IMR-90 (cell line): ENCODE measurements around the gene RAB34. TPM values are rescaled to one million over a fixed set of nuclear protein-coding genes. Genes with fewer than 3 reads are reported as not detected.

Experiments used
- ATAC-seq: fragments of 200-7000 bp; cut with Tn5 transposase; 2 replicates; pipeline ENCODE4 v1.9.1; 2020; ENCODE audit warnings: low read depth, mild to moderate bottlenecking, moderate library complexity
- BruUV-seq: library from RNA; stranded (reverse); fragments of 400-500 nt; replicated peaks from 2 replicates; lab custom pipeline; 2021; lab: Mats Ljungman, UMichigan
- CTCF ChIA-PET: fragments of 300-600 bp; formaldehyde crosslinking; extraction: SDS; loops from one replicate; lab custom pipeline; 2021; ENCODE audit warnings: antibody characterized with exemption; lab: Yijun Ruan, JAX
- POLR2A ChIA-PET: fragments of 300-600 bp; sonication (Branson Sonifier 250); formaldehyde crosslinking; loops from one replicate; lab custom pipeline; 2022; ENCODE audit warnings: antibody characterized with exemption; ENCODE audit not compliant: unreplicated experiment; lab: Charles Lee
- DNase-seq: peaks from one replicate; pipeline ENCODE4 v3.0.0; 2013
- H2AFZ ChIP-seq: replicated peaks from 2 replicates; pipeline ENCODE3; 2013; ENCODE audit warnings: low read length, mild to moderate bottlenecking; ENCODE audit not compliant: poor library complexity
- H2AK5ac ChIP-seq: 2 replicates; pipeline ENCODE4 v1.6.1; 2013; ENCODE audit warnings: low read depth, low read length, inconsistent platforms
- H2AK9ac ChIP-seq: replicated peaks from 2 replicates; pipeline ENCODE3; 2013; ENCODE audit warnings: mild to moderate bottlenecking, low read depth, low read length, moderate library complexity; ENCODE audit not compliant: poor library complexity
- H2BK120ac ChIP-seq: 2 replicates; pipeline ENCODE4 v1.6.1; 2013; ENCODE audit warnings: low read depth, low read length, inconsistent platforms
- H2BK15ac ChIP-seq: 3 replicates; pipeline ENCODE4 v1.6.1; 2013; ENCODE audit warnings: low read depth, low read length, inconsistent platforms
- H2BK20ac ChIP-seq: 2 replicates; pipeline ENCODE4 v1.6.1; 2013; ENCODE audit warnings: low read depth, mild to moderate bottlenecking, inconsistent platforms, low read length, moderate library complexity
- H2BK5ac ChIP-seq: 2 replicates; pipeline ENCODE4 v1.6.1; 2013; ENCODE audit warnings: mild to moderate bottlenecking, low read depth, low read length, inconsistent platforms; ENCODE audit not compliant: poor library complexity, severe bottlenecking
- H3K14ac ChIP-seq: replicated peaks from 2 replicates; pipeline ENCODE4 v1.6.1; 2013; ENCODE audit warnings: low read depth, low read length, inconsistent platforms
- H3K18ac ChIP-seq: 2 replicates; pipeline ENCODE4 v1.6.1; 2013; ENCODE audit warnings: low read depth, low read length, control low read depth
- H3K23ac ChIP-seq: 2 replicates; pipeline ENCODE4 v1.6.1; 2013; ENCODE audit warnings: low read depth, low read length, inconsistent platforms
- H3K27ac ChIP-seq: 2 replicates; pipeline ENCODE4 v1.5.1; 2013; ENCODE audit warnings: mild to moderate bottlenecking, control low read depth, low read length; ENCODE audit not compliant: insufficient read depth
- H3K27me3 ChIP-seq: 2 replicates; pipeline ENCODE4 v1.6.1; 2013; ENCODE audit warnings: low read length; ENCODE audit not compliant: control insufficient read depth, insufficient read depth
- H3K36me3 ChIP-seq: 2 replicates; pipeline ENCODE4 v1.6.1; 2013; ENCODE audit warnings: low read length, mixed read lengths; ENCODE audit not compliant: control insufficient read depth, insufficient read depth
- H3K4ac ChIP-seq: 2 replicates; pipeline ENCODE4 v1.6.1; 2013; ENCODE audit warnings: low read depth, low read length, inconsistent platforms
- H3K4me1 ChIP-seq: 2 replicates; pipeline ENCODE4 v1.6.1; 2013; ENCODE audit warnings: low read length, mixed read lengths; ENCODE audit not compliant: control insufficient read depth, insufficient read depth
- H3K4me2 ChIP-seq: 2 replicates; pipeline ENCODE4 v1.6.1; 2013; ENCODE audit warnings: low read depth, mild to moderate bottlenecking, control low read depth, low read length, moderate library complexity
- H3K4me3 ChIP-seq: 2 replicates; pipeline ENCODE4 v1.5.1; 2013; ENCODE audit warnings: low read depth, mild to moderate bottlenecking, control low read depth, low read length, moderate library complexity; ENCODE audit not compliant: insufficient read depth
- H3K56ac ChIP-seq: 2 replicates; pipeline ENCODE4 v1.6.1; 2013; ENCODE audit warnings: low read length, inconsistent platforms; ENCODE audit not compliant: insufficient read depth; ENCODE audit errors: extremely low read depth
- H3K79me1 ChIP-seq, 2 experiments: 2 replicates each; pipeline ENCODE4 v1.6.1; 2013; ENCODE audit warnings: low read length in 2 of 2, inconsistent platforms in 1 of 2, low read depth in 1 of 2
- H3K9ac ChIP-seq: 2 replicates; pipeline ENCODE4 v1.6.1; 2013; ENCODE audit warnings: low read depth, low read length, control low read depth
- H3K9me1 ChIP-seq: 2 replicates; pipeline ENCODE4 v1.6.1; 2013; ENCODE audit warnings: low read length, inconsistent platforms; ENCODE audit not compliant: insufficient read depth
- H3K9me3 ChIP-seq: 2 replicates; pipeline ENCODE4 v1.6.1; 2013; ENCODE audit warnings: low read length; ENCODE audit not compliant: control insufficient read depth, insufficient read depth
- H4K20me1 ChIP-seq: 2 replicates; pipeline ENCODE4 v1.6.1; 2013; ENCODE audit warnings: low read length, inconsistent platforms; ENCODE audit not compliant: insufficient read depth
- H4K5ac ChIP-seq: 2 replicates; pipeline ENCODE4 v1.6.1; 2013; ENCODE audit warnings: mild to moderate bottlenecking, low read depth, low read length, control low read depth
- H4K8ac ChIP-seq, 2 experiments: 2 replicates each; pipeline ENCODE4 v1.6.1; 2013; ENCODE audit warnings: low read depth in 2 of 2, low read length in 2 of 2, control low read depth in 1 of 2, inconsistent platforms in 1 of 2
- H4K91ac ChIP-seq: 2 replicates; pipeline ENCODE4 v1.6.1; 2013; ENCODE audit warnings: low read depth, low read length, inconsistent platforms; ENCODE audit not compliant: insufficient read depth
- BHLHE40 ChIP-seq: fragments of 150-350 bp; IDR thresholded peaks from 2 replicates; pipeline ENCODE4 v1.6.1; 2016; ENCODE audit warnings: mild to moderate bottlenecking, low read depth, low read length
- CEBPB ChIP-seq: IDR thresholded peaks from 2 replicates; pipeline ENCODE4 v1.6.1; 2012; ENCODE audit warnings: low read depth, low read length, improper control_type of control experiment
- MXI1 ChIP-seq: IDR thresholded peaks from 2 replicates; pipeline ENCODE4 v1.6.1; 2012; ENCODE audit warnings: low read depth, mild to moderate bottlenecking, low read length, moderate library complexity, borderline replicate concordance
- POLR2A ChIP-seq: IDR thresholded peaks from 2 replicates; pipeline ENCODE4 v1.6.1; 2012; ENCODE audit warnings: mild to moderate bottlenecking, low read depth, low read length
- RFX5 ChIP-seq: IDR thresholded peaks from 2 replicates; pipeline ENCODE4 v1.8.0; 2012; ENCODE audit warnings: low read depth, mild to moderate bottlenecking, low read length, moderate library complexity
- WGBS, 2 experiments: methylation state at CpG; one replicate each; pipeline versions ENCODE4 v1.1.5 to v1.1.7; 2013; ENCODE audit warnings: missing lambda C conversion rate in 2 of 2; ENCODE audit not compliant: insufficient read length in 1 of 2; ENCODE audit errors: extremely low coverage in 2 of 2; 5-methylcytosine and 5-hydroxymethylcytosine counted together
- dilution Hi-C: fragments of 300-500 bp; cut with HindIII; formaldehyde crosslinking; loops from one replicate; pipeline ENCODE4 v1.14.3; 2018; ENCODE audit warnings: low sequenced_read_pairs; ENCODE audit not compliant: unreplicated experiment
- in situ Hi-C: fragments of 300-500 bp; cut with MboI; formaldehyde crosslinking; loops from 3 replicates; pipeline ENCODE4 v1.14.3; 2019; ENCODE audit warnings: low sequenced_read_pairs, inconsistent platforms, mixed read lengths
- intact Hi-C: fragments of 100-400 bp; cut with micrococcal nuclease; formaldehyde crosslinking; loops from 2 replicates; pipeline ENCODE4 v1.10.0; 2022
- polyA plus RNA-seq, 3 experiments: library from polyadenylated mRNA; depleted of rRNA; stranded (reverse); fragments of >200 nt; gene quantifications; 2 replicates each; pipeline ENCODE4 v1.2.3, GENCODE V29; 2012; ENCODE audit warnings: low replicate concordance in 1 of 3
- total RNA-seq: library from RNA; depleted of rRNA; stranded (reverse); fragments of >200 nt; gene quantifications from 2 replicates; pipeline ENCODE4 v1.2.3, GENCODE V29; 2012

Gene RAB34
- total and polyA plus RNA-seq, 2 of the 4 experiments (the other 2 are of a cell fraction): 351 to 387 TPM

- H2AFZ ChIP-seq: peak overlapping the region; percentile 91
These were observed 8.1 kb upstream of the RAB34 start for GRCh38 chr17:28725660-28726225.

More at GRCh38 chr17:28725660-28726225, 8.1 kb upstream of the RAB34 start:
- peak overlapping the region; percentile 74 for H3K27ac ChIP-seq
- ChIA-PET POLR2A (interaction anchor here (0.6 to 1.3 kb wide), 2 partner anchors 15 to 18 kb away, joined by 3 read pairs; partner anchors contain the start of gene TRAF4), CTCF (interaction anchor here (0.7 to 4.0 kb wide), 12 partner anchors 15 to 391 kb away, joined by 3 to 60 read pairs (median 13); partner anchors contain the start of genes FLOT2 and TRAF4)
- H3K18ac ChIP-seq: peak overlapping the region; percentile 68; the same call in 1 of the 2 replicates
- 1% methylated on average over 18 of the region's 45 CpGs; no CpG with 5 or more reads in 1 of the 2 experiments for WGBS, 2 experiments
- DNase-seq (peak; percentile 74), ATAC-seq (peak; percentile 50)
- dilution Hi-C loops: no loop called here
- no peak overlapping the region for H2BK20ac ChIP-seq
- H2AK5ac ChIP-seq: peak overlapping the region; percentile 93
- peak overlapping the region; percentile 76 for H4K91ac ChIP-seq
- in situ Hi-C loops: no loop called here
- H3K36me3 ChIP-seq: peaks cover 35% of the 10 kb centered on the region
- H3K27me3 ChIP-seq: no peaks in the 10 kb centered on the region
- H3K9me1 ChIP-seq: no peaks in the 10 kb centered on the region
- peak overlapping the region; percentile 68 for H3K9ac ChIP-seq
- no peaks in the 10 kb centered on the region for H3K9me3 ChIP-seq
- H4K8ac ChIP-seq: peak overlapping the region; percentile 10 to 56; a peak in 2 of 4 replicates
- H4K20me1 ChIP-seq: peaks cover 40% of the 10 kb centered on the region
- H2BK5ac ChIP-seq: peak overlapping the region; percentile 80
- no TSS peak for BruUV-seq
- intact Hi-C loops: loop anchor here (1.0 to 2.0 kb wide), 4 partner anchors 25 to 385 kb away; no protein-coding TSS in a partner anchor
- peak overlapping the region; percentile 80 for H3K14ac ChIP-seq
- H3K79me1 ChIP-seq: peaks cover 10 to 45% of the 10 kb centered on the region in 2 experiments; a peak in 3 of 4 replicates
- peak overlapping the region; percentile 96 for H2AK9ac ChIP-seq
- peaks cover 12% of the 10 kb centered on the region for H3K4me1 ChIP-seq
- peak overlapping the region; percentile 98 for H3K4me2 ChIP-seq
- H3K4ac ChIP-seq: peak overlapping the region; percentile 88
- H3K4me3 ChIP-seq: peak overlapping the region; percentile 72
- H2BK15ac ChIP-seq: no peak overlapping the region
- peak overlapping the region; percentile 75; the same call in 1 of the 2 replicates for H4K5ac ChIP-seq
- TF ChIP-seq MXI1 (peak; percentile 68; the same call in 1 of the 2 replicates), CEBPB (no peak), BHLHE40 (peak; percentile 89), RFX5 (no peak), POLR2A (peak; percentile 63; the same call in 1 of the 2 replicates)
- peak overlapping the region; percentile 70 for H3K23ac ChIP-seq
- peak overlapping the region; percentile 23 for H3K56ac ChIP-seq
- peak overlapping the region; percentile 28; the same call in 1 of the 2 replicates for H2BK120ac ChIP-seq
